Gastrocnemius medialis (tissue), 4 donors: ENCODE data around the gene PIM3.

Experiments
- CTCF ChIP-seq, 5 experiments: fragments of 450-650 bp in 3 of 5; fragments of 200-600 bp in 2 of 5; sonication (generic) in 2 of 5; IDR thresholded peaks in 4 of 5; conservative IDR thresholded peaks in 1 of 5; 1 replicate in 4 of 5; 2 replicates in 1 of 5; pipeline ENCODE4 v1.5.1; 2016 to 2019; ENCODE audit warnings: antibody characterized with exemption in 5 of 5, mild to moderate bottlenecking in 3 of 5, moderate library complexity in 3 of 5
- POLR2A ChIP-seq, 2 donors: fragments of 450-650 bp; IDR thresholded peaks; one replicate each; pipeline ENCODE4 v1.6.1; 2017; ENCODE audit warnings: antibody characterized with exemption in 2 of 2, mild to moderate bottlenecking in 2 of 2, moderate library complexity in 2 of 2

- peak in 1 of 5 experiments; percentile 21 for TF ChIP-seq CTCF (IDR thresholded peaks at IDR 0.05 in 4 of 5, conservative IDR thresholded peaks at IDR 0.05 in 1 of 5)
- TF ChIP-seq POLR2A (IDR thresholded peaks at IDR 0.05), result peak; percentile 82 to 91
Observed at GRCh38 chr22:49917974-49918910, 42.3 kb upstream of the PIM3 start, which contains the start of the genes ALG12 and CRELD2.
